HepG2 (cell line): Measurements from ENCODE around the gene BRIP1. TPM values are rescaled to one million over a fixed set of nuclear protein-coding genes. Genes with fewer than 3 reads are reported as not detected.

Source experiments
- ATAC-seq: fragments of 200-7000 bp; cut with Tn5 transposase; 3 replicates; pipeline ENCODE4 v1.9.1; 2020; ENCODE audit warnings: mild to moderate bottlenecking, moderate library complexity
- BruUV-seq: library from RNA; stranded (reverse); fragments of 400-500 nt; replicated peaks from 2 replicates; lab custom pipeline; 2021; lab: Mats Ljungman, UMichigan
- CTCF ChIA-PET: fragments of 300-600 bp; formaldehyde crosslinking; extraction: SDS; loops from one replicate; lab custom pipeline; 2021; ENCODE audit warnings: low total read pairs, inconsistent platforms, low intra/inter-chr PET ratio; lab: Yijun Ruan, JAX
- POLR2A ChIA-PET: fragments of 350-600 bp; sonication (Branson Sonifier 250); formaldehyde crosslinking; loops from one replicate; lab custom pipeline; 2020; ENCODE audit warnings: antibody characterized with exemption, inconsistent platforms; lab: Yijun Ruan, JAX
- DNase-seq: peaks from one replicate; pipeline ENCODE4 v3.0.0-alpha.2; 2015; ENCODE audit warnings: low spot score
- FAIRE-seq: peaks from 3 replicates; lab custom pipeline; 2011; peaks lifted over from hg19 to GRCh38; lab: Jason Lieb, UNC
- H2AFZ ChIP-seq: one replicate; pipeline ENCODE4 v1.6.1; 2011; ENCODE audit warnings: low read length, inconsistent platforms
- H3K27ac ChIP-seq: fragments of 300-600 bp; 3 replicates; pipeline ENCODE4 v1.8.0; 2011; ENCODE audit warnings: mixed run types, mild to moderate bottlenecking, mixed read lengths, low read length, inconsistent platforms; ENCODE audit not compliant: insufficient read depth; ENCODE audit errors: extremely low read length
- H3K27me3 ChIP-seq, 2 experiments: fragments of 200-600 bp in 1 of 2; 2 replicates in 1 of 2; 3 replicates in 1 of 2; pipeline versions ENCODE4 v1.6.0 to v1.8.0; 2011; ENCODE audit warnings: low read length in 2 of 2, mild to moderate bottlenecking in 2 of 2, moderate library complexity in 2 of 2, inconsistent platforms in 1 of 2; ENCODE audit not compliant: insufficient read depth in 2 of 2, control insufficient read depth in 1 of 2
- H3K36me3 ChIP-seq, 2 experiments: fragments of 200-600 bp in 1 of 2; replicated peaks in 1 of 2; 2 replicates in 1 of 2; 3 replicates in 1 of 2; pipeline versions ENCODE4 v1.5.1 to v1.8.0; 2011; ENCODE audit warnings: low read length in 2 of 2, inconsistent platforms in 1 of 2; ENCODE audit not compliant: insufficient read depth in 2 of 2, control insufficient read depth in 1 of 2
- H3K4me1 ChIP-seq: 2 replicates; pipeline ENCODE4 v1.5.1; 2012; ENCODE audit warnings: low read length, inconsistent platforms; ENCODE audit not compliant: insufficient read depth
- H3K4me2 ChIP-seq: 2 replicates; pipeline ENCODE4 v1.6.0; 2011; ENCODE audit warnings: low read depth, low read length, inconsistent platforms
- H3K4me3 ChIP-seq, 3 experiments: fragments of 200-600 bp in 1 of 3; sonication (generic), shearing (Covaris generic) in 1 of 3; replicated peaks in 1 of 3; 2 replicates each; pipeline ENCODE4 v1.5.1; 2011 to 2016; ENCODE audit warnings: low read length in 3 of 3, inconsistent platforms in 2 of 3, low read depth in 2 of 3, mild to moderate bottlenecking in 2 of 3, control low read depth in 1 of 3, mixed read lengths in 1 of 3; ENCODE audit not compliant: insufficient read depth in 1 of 3
- H3K79me2 ChIP-seq: one replicate; pipeline ENCODE4 v1.6.1; 2011; ENCODE audit warnings: low read length, inconsistent platforms; ENCODE audit not compliant: insufficient read depth
- H3K9ac ChIP-seq: 2 replicates; pipeline ENCODE4 v1.6.0; 2011; ENCODE audit warnings: mild to moderate bottlenecking, low read depth, low read length, inconsistent platforms; ENCODE audit not compliant: insufficient read depth
- H3K9me3 ChIP-seq: 2 replicates; pipeline ENCODE4 v1.5.1; 2012; ENCODE audit warnings: mild to moderate bottlenecking, low read length
- H4K20me1 ChIP-seq: 2 replicates; pipeline ENCODE4 v1.6.0; 2011; ENCODE audit warnings: inconsistent platforms, mild to moderate bottlenecking, low read length, moderate library complexity; ENCODE audit not compliant: insufficient read depth
- KLF13 ChIP-seq: sonication (generic); formaldehyde crosslinking; IDR thresholded peaks from 2 replicates; pipeline ENCODE4 v1.4.0; 2020; ENCODE audit warnings: mild to moderate bottlenecking, missing genetic modification reagents
- PCBP2 ChIP-seq: fragments of 200-400 bp; formaldehyde crosslinking; optimal IDR thresholded peaks from 2 replicates; pipeline ENCODE3; 2018; ENCODE audit warnings: low read length, low read depth; ENCODE audit not compliant: poor library complexity, severe bottlenecking
- TRIM22 ChIP-seq: fragments of 450-650 bp; IDR thresholded peaks from 2 replicates; pipeline ENCODE4 v1.6.1; 2017
- ZNF136 ChIP-seq: sonication (generic); formaldehyde crosslinking; IDR thresholded peaks from 2 replicates; pipeline ENCODE4 v1.8.1; 2022; ENCODE audit warnings: low read depth, mild to moderate bottlenecking, moderate library complexity, missing genetic modification reagents
- WGBS: methylation state at CpG from one replicate; pipeline ENCODE4 v1.1.6; 2017; ENCODE audit warnings: low lambda C conversion rate; 5-methylcytosine and 5-hydroxymethylcytosine counted together
- in situ Hi-C: cut with HindIII; loops from 2 replicates; pipeline ENCODE4 v1.10.0; 2017; ENCODE audit warnings: low pct_unique_long_range_greater_than_20kb; ENCODE audit not compliant: extremely low pct_ligation_motif_present
- intact Hi-C: fragments of 100-400 bp; cut with micrococcal nuclease; formaldehyde crosslinking; loops from one replicate; pipeline ENCODE4 v1.10.0; 2022; ENCODE audit not compliant: unreplicated experiment
- polyA plus RNA-seq, 8 experiments: library from polyadenylated mRNA; depleted of rRNA in 3 of 8; stranded (reverse) in 7 of 8; unstranded in 1 of 8; fragments of >200 nt; fragmentation: Illumina TruSeq in 4 of 8; extraction: Trizol in 4 of 8; gene quantifications; 2 replicates each; pipeline versions ENCODE4 v1.2.1 to v1.2.3, GENCODE V29; 2011 to 2016; ENCODE audit warnings: low read depth in 4 of 8, missing spikeins in 1 of 8, mixed read lengths in 1 of 8; ENCODE audit not compliant: insufficient read depth in 1 of 8
- total RNA-seq, 5 experiments: library from RNA; depleted of rRNA; stranded (reverse); fragments of >200 nt; fragmentation: Illumina TruSeq; extraction: Trizol; gene quantifications; 2 replicates each; pipeline ENCODE4 v1.2.3, GENCODE V29; 2016; ENCODE audit warnings: low read depth in 1 of 5
- TF ChIP-seq, protein P1 (sequence below): sonication (generic); formaldehyde crosslinking; conservative IDR thresholded peaks from 2 replicates; pipeline ENCODE4 v1.5.0; 2020; ENCODE audit warnings: missing genetic modification reagents
- TF ChIP-seq, protein P2 (sequence below): sonication (generic); formaldehyde crosslinking; IDR thresholded peaks from 2 replicates; pipeline ENCODE4 v1.5.1; 2020; ENCODE audit warnings: mild to moderate bottlenecking, missing genetic modification reagents

Gene BRIP1
- total and polyA plus RNA-seq, 2 of the 13 experiments (the other 11 are each of a cell fraction or from before 2014, with no cell fraction given) = 3.8 to 27.7 TPM

GRCh38 chr17:61701334-61701733 is 162.0 kb downstream of the BRIP1 start (continued):
- TF ChIP-seq, protein P1, sequence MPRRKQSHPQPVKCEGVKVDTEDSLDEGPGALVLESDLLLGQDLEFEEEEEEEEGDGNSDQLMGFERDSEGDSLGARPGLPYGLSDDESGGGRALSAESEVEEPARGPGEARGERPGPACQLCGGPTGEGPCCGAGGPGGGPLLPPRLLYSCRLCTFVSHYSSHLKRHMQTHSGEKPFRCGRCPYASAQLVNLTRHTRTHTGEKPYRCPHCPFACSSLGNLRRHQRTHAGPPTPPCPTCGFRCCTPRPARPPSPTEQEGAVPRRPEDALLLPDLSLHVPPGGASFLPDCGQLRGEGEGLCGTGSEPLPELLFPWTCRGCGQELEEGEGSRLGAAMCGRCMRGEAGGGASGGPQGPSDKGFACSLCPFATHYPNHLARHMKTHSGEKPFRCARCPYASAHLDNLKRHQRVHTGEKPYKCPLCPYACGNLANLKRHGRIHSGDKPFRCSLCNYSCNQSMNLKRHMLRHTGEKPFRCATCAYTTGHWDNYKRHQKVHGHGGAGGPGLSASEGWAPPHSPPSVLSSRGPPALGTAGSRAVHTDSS (CRISPR knock-in tag) = no peak
- no peak for TF ChIP-seq PCBP2
- no peak for TF ChIP-seq TRIM22

- CTCF ChIA-PET = no interaction called here
Measured at GRCh38 chr17:61700252-61700651, 163.1 kb downstream of the BRIP1 start.

More at GRCh38 chr17:61700252-61700651, 163.1 kb downstream of the BRIP1 start:
- no peak overlapping the region for H2AFZ ChIP-seq
- in situ Hi-C loops = no loop called here
- WGBS = 98% methylated on average over 5 of the region's 5 CpGs
- no peaks in the 10 kb centered on the region for H3K27me3 ChIP-seq
- no peaks in the 10 kb centered on the region for H3K4me1 ChIP-seq
- H3K4me3 ChIP-seq = no peak overlapping the region
- no peak overlapping the region for H3K4me2 ChIP-seq
- no peaks in the 10 kb centered on the region for H3K79me2 ChIP-seq
- no peaks in the 10 kb centered on the region; a peak in 1 of 5 replicates for H3K36me3 ChIP-seq
- intact Hi-C loops = no loop called here
- POLR2A ChIA-PET = no interaction called here
- H3K27ac ChIP-seq = no peak overlapping the region
- H3K9me3 ChIP-seq = peaks cover 24% of the 10 kb centered on the region
- FAIRE-seq (no peak), ATAC-seq (no peak), DNase-seq (no peak)
- H4K20me1 ChIP-seq = no peaks in the 10 kb centered on the region
- H3K9ac ChIP-seq = no peak overlapping the region
- TF ChIP-seq KLF13 (CRISPR knock-in tag) = no peak
- peak; percentile 73; the same call in 1 of the 2 replicates for TF ChIP-seq ZNF136 (CRISPR knock-in tag)
- TF ChIP-seq, protein P2, sequence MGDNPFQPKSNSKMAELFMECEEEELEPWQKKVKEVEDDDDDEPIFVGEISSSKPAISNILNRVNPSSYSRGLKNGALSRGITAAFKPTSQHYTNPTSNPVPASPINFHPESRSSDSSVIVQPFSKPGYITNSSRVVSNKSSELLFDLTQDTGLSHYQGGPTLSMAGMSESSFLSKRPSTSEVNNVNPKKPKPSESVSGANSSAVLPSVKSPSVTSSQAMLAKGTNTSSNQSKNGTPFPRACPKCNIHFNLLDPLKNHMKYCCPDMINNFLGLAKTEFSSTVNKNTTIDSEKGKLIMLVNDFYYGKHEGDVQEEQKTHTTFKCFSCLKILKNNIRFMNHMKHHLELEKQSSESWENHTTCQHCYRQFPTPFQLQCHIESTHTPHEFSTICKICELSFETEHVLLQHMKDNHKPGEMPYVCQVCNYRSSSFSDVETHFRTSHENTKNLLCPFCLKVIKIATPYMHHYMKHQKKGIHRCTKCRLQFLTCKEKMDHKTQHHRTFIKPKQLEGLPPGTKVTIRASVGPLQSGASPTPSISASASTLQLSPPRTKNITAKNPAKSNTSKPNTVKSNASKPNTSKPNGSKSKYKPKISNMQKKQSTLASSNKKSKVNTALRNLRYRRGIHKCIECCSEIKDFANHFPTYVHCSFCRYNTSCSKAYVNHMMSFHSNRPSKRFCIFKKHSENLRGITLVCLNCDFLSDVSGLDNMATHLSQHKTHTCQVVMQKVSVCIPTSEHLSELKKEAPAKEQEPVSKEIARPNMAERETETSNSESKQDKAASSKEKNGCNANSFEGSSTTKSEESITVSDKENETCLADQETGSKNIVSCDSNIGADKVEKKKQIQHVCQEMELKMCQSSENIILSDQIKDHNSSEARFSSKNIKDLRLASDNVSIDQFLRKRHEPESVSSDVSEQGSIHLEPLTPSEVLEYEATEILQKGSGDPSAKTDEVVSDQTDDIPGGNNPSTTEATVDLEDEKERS (CRISPR knock-in tag) = 0 out of 2 replicates have a peak, but pooled peaks have one; percentile 61
- BruUV-seq = no TSS peak
